ENCODE measurements around the gene GPRIN3. TPM values are rescaled to one million over a fixed set of nuclear protein-coding genes. Genes with fewer than 3 reads are reported as not detected.

GPRIN3 gene
- total and polyA plus RNA-seq, 2 donors (not counting 3 experiments of a cell fraction or from before 2014, with no cell fraction given) = 0.17 to 2.2 TPM

GRCh38 chr4:89266128-89266527, 41.5 kb downstream of the GPRIN3 start:
- ChIA-PET POLR2A (no interaction called here), CTCF (no interaction called here)
- H2AFZ ChIP-seq (ENCODE audit: low read depth, low read length) = no peak overlapping the region
- H3K9me3 ChIP-seq (replicated peaks; ENCODE audit: control insufficient read depth, insufficient read depth, low read length) = no peaks in the 10 kb centered on the region
- H3K36me3 ChIP-seq (ENCODE audit: control insufficient read depth in 2 of 2, extremely low read depth in 1 of 2, insufficient read depth in 2 of 2, low read length in 2 of 2) = no peaks in the 10 kb centered on the region
- H3K9ac ChIP-seq (replicated peaks; ENCODE audit: extremely low read depth, insufficient read depth, low read length) = no peak overlapping the region
- H3K4me2 ChIP-seq (ENCODE audit: insufficient read depth, low read length) = no peak overlapping the region
- H3K4me3 ChIP-seq (replicated peaks in 1 of 3; ENCODE audit: insufficient read depth in 1 of 3, low read depth in 1 of 3, low read length in 3 of 3) = no peak overlapping the region
- peaks cover 0 to under 1% of the 10 kb centered on the region in 2 experiments for H3K27me3 ChIP-seq (ENCODE audit: control insufficient read depth in 2 of 2, insufficient read depth in 2 of 2, low read length in 2 of 2)
- no peak overlapping the region for H3K27ac ChIP-seq (ENCODE audit: insufficient read depth, low read depth, low read length)
- DNase-seq (ENCODE audit: low read depth, low spot score) (peak; percentile 58), FAIRE-seq (no peak)
- intact Hi-C loops (cut with micrococcal nuclease) (no loop called here), dilution Hi-C loops (cut with MboI; ENCODE audit: extremely low pct_ligation_motif_present, low sequenced_read_pairs) (no loop called here)
- H3K4me1 ChIP-seq (ENCODE audit: control insufficient read depth, extremely low read depth, insufficient read depth, low read length) = no peaks in the 10 kb centered on the region
- TF ChIP-seq EZH2 (IDR thresholded peaks at IDR 0.05; ENCODE audit: borderline replicate concordance, low read depth, low read length, severe bottlenecking) (no peak), CTCF (IDR thresholded peaks at IDR 0.05; ENCODE audit: extremely low read depth in 1 of 2, insufficient read depth in 1 of 2, low read depth in 1 of 2, low read length in 2 of 2) (no peak), GATA2 (IDR thresholded peaks at IDR 0.05; ENCODE audit: insufficient read depth, insufficient read length, low read depth, low read length) (no peak), JUN (IDR thresholded peaks at IDR 0.05; ENCODE audit: borderline replicate concordance, insufficient read depth, insufficient read length, low read depth) (peak; percentile 18), POLR2A (IDR thresholded peaks at IDR 0.05; ENCODE audit: low read depth, low read length) (no peak), POLR2AphosphoS5 (IDR thresholded peaks at IDR 0.05; ENCODE audit: insufficient read depth, low read depth, low read length) (no peak), MYC (IDR thresholded peaks at IDR 0.05; ENCODE audit: low read depth, low read length) (no peak), FOS (IDR thresholded peaks at IDR 0.05; ENCODE audit: borderline replicate concordance, insufficient read depth, low read length) (peak; percentile 26)
- TF ChIP-seq, protein P1, sequence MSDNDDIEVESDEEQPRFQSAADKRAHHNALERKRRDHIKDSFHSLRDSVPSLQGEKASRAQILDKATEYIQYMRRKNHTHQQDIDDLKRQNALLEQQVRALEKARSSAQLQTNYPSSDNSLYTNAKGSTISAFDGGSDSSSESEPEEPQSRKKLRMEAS (IDR thresholded peaks at IDR 0.05; ENCODE audit: insufficient read depth, insufficient read length) = no peak
- no peaks in the 10 kb centered on the region for H3K9me1 ChIP-seq (replicated peaks; ENCODE audit: control insufficient read depth, extremely low read depth, insufficient read depth, low read length)
- no peaks in the 10 kb centered on the region for H4K20me1 ChIP-seq (replicated peaks; ENCODE audit: control insufficient read depth, extremely low read depth, insufficient read depth, low read length)
- no peaks in the 10 kb centered on the region for H3K79me2 ChIP-seq (ENCODE audit: control insufficient read depth, insufficient read depth, low read length)
- no TSS peak for BruUV-seq (replicated peaks)
